Breast epithelium (tissue), 4 donors: ENCODE data around the gene WDR90. TPM values are rescaled to one million over a fixed set of nuclear protein-coding genes. Genes with fewer than 3 reads are reported as not detected.

Experiments
- DNase-seq, 2 donors: peaks; one replicate each; pipeline ENCODE4 v3.0.0-alpha.2; 2019; ENCODE audit warnings: low spot score in 2 of 2
- H3K27ac ChIP-seq, 2 donors: fragments of 200-600 bp; sonication (generic) in 1 of 2; one replicate each; pipeline ENCODE4 v1.5.1; 2016 to 2019; ENCODE audit warnings: mild to moderate bottlenecking in 1 of 2
- H3K27me3 ChIP-seq, 2 donors: fragments of 200-600 bp; sonication (generic) in 1 of 2; one replicate each; pipeline versions ENCODE4 v1.5.1 to v1.6.0; 2017 to 2019; ENCODE audit warnings: control low read depth in 1 of 2, mild to moderate bottlenecking in 1 of 2
- H3K36me3 ChIP-seq: fragments of 200-600 bp; one replicate; pipeline ENCODE4 v1.5.1; 2019
- H3K4me1 ChIP-seq, 2 donors: fragments of 200-600 bp; sonication (generic); one replicate each; pipeline ENCODE4 v1.5.1; 2016 to 2019; ENCODE audit warnings: control low read depth in 1 of 2
- H3K4me3 ChIP-seq, 3 donors: fragments of 200-600 bp; sonication (generic); 1 replicate in 2 of 3; 2 replicates in 1 of 3; pipeline ENCODE4 v1.5.1; 2016 to 2019; ENCODE audit warnings: mild to moderate bottlenecking in 3 of 3, moderate library complexity in 2 of 3
- H3K9me3 ChIP-seq, 2 donors: fragments of 200-600 bp; sonication (generic) in 1 of 2; one replicate each; pipeline ENCODE4 v1.5.1; 2016 to 2019; ENCODE audit warnings: control low read depth in 1 of 2
- POLR2A ChIP-seq: fragments of 450-650 bp; IDR thresholded peaks from one replicate; pipeline ENCODE4 v1.6.1; 2016; ENCODE audit warnings: antibody characterized with exemption, mild to moderate bottlenecking, moderate library complexity
- POLR2AphosphoS5 ChIP-seq, 3 donors: sonication (generic); formaldehyde crosslinking; IDR thresholded peaks; one replicate each; pipeline ENCODE4 v1.6.1; 2017; ENCODE audit warnings: antibody characterized with exemption in 3 of 3
- intact Hi-C: fragments of 100-400 bp; cut with DNase I; formaldehyde crosslinking; loops from one replicate; pipeline ENCODE4 v1.15.1; 2023; ENCODE audit warnings: low total_unique reads
- total RNA-seq, 3 donors: library from RNA; depleted of rRNA; stranded (reverse); fragments of >200 nt; gene quantifications; one replicate each; pipeline ENCODE4 v1.1.0, GENCODE V29; 2016
- TF ChIP-seq, protein P1 (sequence below), 3 donors: fragments of 450-650 bp; IDR thresholded peaks; one replicate each; pipeline ENCODE4 v1.5.1; 2016 to 2017; ENCODE audit warnings: antibody characterized with exemption in 3 of 3, mild to moderate bottlenecking in 3 of 3, moderate library complexity in 3 of 3

The WDR90 gene
- total RNA-seq, 3 donors from 2014 or later, result 9.6 to 26.9 (median 22.7) TPM

DNA sequence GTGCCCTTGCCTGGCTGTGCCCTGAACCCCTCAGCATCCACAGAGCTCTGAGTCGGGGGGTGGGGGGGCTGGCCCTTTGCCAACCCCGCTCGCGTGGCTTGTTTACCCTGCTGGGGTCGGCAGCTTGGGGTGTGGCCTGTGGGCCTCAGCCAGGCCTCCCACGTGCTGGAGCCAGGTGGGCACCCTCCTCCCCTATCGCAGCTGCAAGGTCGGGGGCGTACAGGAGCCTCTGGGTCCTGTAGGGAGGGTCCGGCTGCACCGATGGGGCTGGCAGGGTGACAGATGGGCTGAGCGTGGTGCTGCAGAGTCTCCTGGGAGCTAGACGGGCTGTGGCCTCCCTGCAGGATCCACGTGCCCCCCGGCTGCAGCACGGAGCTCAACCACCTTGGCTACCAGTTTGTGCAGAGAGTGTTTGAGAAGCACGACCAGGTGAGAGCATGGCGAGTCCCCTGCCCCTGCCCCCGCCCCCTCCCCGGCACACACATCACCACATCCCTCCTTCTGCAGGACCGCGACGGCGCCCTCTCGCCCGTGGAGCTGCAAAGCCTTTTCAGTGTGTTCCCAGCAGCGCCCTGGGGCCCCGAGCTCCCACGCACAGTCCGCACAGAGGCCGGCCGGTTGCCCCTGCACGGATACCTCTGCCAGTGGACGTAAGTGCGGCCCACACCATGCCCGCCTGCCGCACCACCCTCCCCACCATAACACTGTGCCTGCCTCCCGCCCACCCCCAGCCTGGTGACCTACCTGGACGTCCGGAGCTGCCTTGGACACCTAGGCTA is 22.4 kb downstream of the WDR90 start:
- no peak overlapping the region for H3K4me3 ChIP-seq
- no peak for DNase-seq
- no peak for TF ChIP-seq POLR2AphosphoS5 (IDR thresholded peaks at IDR 0.05)
- TF ChIP-seq, protein P1, sequence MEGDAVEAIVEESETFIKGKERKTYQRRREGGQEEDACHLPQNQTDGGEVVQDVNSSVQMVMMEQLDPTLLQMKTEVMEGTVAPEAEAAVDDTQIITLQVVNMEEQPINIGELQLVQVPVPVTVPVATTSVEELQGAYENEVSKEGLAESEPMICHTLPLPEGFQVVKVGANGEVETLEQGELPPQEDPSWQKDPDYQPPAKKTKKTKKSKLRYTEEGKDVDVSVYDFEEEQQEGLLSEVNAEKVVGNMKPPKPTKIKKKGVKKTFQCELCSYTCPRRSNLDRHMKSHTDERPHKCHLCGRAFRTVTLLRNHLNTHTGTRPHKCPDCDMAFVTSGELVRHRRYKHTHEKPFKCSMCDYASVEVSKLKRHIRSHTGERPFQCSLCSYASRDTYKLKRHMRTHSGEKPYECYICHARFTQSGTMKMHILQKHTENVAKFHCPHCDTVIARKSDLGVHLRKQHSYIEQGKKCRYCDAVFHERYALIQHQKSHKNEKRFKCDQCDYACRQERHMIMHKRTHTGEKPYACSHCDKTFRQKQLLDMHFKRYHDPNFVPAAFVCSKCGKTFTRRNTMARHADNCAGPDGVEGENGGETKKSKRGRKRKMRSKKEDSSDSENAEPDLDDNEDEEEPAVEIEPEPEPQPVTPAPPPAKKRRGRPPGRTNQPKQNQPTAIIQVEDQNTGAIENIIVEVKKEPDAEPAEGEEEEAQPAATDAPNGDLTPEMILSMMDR (IDR thresholded peaks at IDR 0.05), result no peak
- no peak for TF ChIP-seq POLR2A
- intact Hi-C loops, result no loop called here
- peaks cover 10% of the 10 kb centered on the region for H3K36me3 ChIP-seq
- no peak overlapping the region for H3K27ac ChIP-seq
- peaks cover 0 to 5% of the 10 kb centered on the region in 2 donors for H3K4me1 ChIP-seq
- no peaks in the 10 kb centered on the region for H3K27me3 ChIP-seq
- no peaks in the 10 kb centered on the region for H3K9me3 ChIP-seq

DNA sequence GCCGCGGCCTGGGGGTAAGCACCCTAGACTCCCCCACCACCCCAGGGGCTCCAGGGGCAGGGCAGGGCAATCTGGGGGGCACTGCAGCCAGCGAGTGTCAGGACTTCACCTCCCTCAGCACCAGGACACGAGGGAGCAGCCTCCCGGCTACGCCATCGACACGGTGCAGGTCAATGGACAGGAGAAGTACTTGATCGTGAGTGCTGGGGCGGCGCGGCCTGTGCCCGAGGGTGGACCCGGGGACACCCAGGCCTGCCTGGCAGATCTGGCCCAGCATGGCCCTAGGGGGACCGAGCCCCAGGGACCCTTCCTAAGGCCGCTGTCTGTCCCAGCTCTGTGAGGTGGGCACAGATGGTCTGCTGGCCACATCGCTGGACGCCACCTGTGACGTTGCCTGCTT is 23.2 kb downstream of the WDR90 start:
- H3K4me3 ChIP-seq, result no peak overlapping the region

DNA sequence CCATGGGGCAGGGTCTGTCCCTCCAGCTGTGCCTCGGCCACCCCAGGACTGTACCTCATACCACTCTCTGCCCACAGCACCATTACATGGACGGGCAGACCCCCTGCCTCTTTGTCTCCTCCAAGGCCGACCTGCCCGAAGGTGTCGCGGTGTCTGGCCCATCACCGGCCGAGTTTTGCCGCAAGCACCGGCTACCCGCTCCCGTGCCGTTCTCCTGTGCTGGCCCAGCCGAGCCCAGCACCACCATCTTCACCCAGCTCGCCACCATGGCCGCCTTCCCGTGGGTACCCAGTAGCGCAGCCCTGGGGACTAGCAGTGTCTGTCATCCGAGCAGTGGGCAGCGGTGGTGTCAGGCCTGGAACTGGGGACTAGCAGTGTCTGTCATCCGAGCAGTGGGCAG is 23.7 kb downstream of the WDR90 start:
- Histone ChIP-seq H3K9me3 (no peaks in the 10 kb centered on the region), H3K27me3 (no peaks in the 10 kb centered on the region), H3K36me3 (peaks cover 10% of the 10 kb centered on the region), H3K27ac (no peak overlapping the region), H3K4me1 (peaks cover 0 to 5% of the 10 kb centered on the region in 2 donors), H3K4me3 (no peak overlapping the region)
- TF ChIP-seq, protein P1 (IDR thresholded peaks at IDR 0.05), result no peak
- TF ChIP-seq POLR2AphosphoS5 (IDR thresholded peaks at IDR 0.05) (no peak), POLR2A (no peak)
- DNase-seq, result no peak
- intact Hi-C loops, result no loop called here

More for the DNA sequence above, 23.2 kb downstream of the WDR90 start:
- peaks cover 4 to 5% of the 10 kb centered on the region in 2 donors for H3K4me1 ChIP-seq
- no peaks in the 10 kb centered on the region for H3K27me3 ChIP-seq
- TF ChIP-seq, protein P1 (IDR thresholded peaks at IDR 0.05), result no peak
- TF ChIP-seq POLR2A, result no peak
- TF ChIP-seq POLR2AphosphoS5 (IDR thresholded peaks at IDR 0.05), result no peak
- peaks cover 10% of the 10 kb centered on the region for H3K36me3 ChIP-seq
- DNase-seq, result no peak
- intact Hi-C loops, result no loop called here
- H3K27ac ChIP-seq, result no peak overlapping the region
- no peaks in the 10 kb centered on the region for H3K9me3 ChIP-seq

DNA sequence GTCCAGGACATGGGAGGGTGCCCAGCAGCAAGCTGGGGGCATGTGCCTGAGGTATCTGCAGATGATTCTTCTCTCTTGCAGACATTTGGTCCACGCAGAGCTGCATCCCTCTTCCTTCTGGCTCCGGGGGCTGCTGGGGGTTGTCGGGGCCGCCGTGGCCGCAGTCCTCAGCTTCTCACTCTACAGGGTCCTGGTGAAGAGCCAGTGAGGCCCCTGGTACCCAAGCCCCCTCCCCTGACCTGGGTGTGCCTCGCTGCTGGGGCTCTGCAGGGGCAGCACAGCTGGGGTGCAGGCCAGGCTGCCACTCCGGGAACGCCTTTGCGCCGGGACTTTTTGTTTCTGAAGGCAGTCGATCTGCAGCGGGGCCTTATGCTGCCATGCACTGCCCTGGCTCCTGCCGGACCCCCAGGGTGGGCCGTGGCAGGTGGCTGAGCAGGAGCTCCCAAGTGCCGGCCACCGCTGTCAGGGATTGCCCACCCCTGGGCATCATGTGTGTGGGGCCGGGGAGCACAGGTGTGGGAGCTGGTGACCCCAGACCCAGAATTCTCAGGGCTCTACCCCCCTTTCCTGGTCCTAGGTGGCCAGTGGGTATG is 24.3 kb downstream of the WDR90 start:
- no peak for DNase-seq
- Histone ChIP-seq H3K4me3 (no peak overlapping the region), H3K27me3 (no peaks in the 10 kb centered on the region), H3K9me3 (no peaks in the 10 kb centered on the region), H3K4me1 (peaks cover 0 to 5% of the 10 kb centered on the region in 2 donors), H3K27ac (no peak overlapping the region), H3K36me3 (peaks cover 10% of the 10 kb centered on the region)
- TF ChIP-seq, protein P1 (IDR thresholded peaks at IDR 0.05), result no peak
- TF ChIP-seq POLR2AphosphoS5 (IDR thresholded peaks at IDR 0.05) (no peak), POLR2A (no peak)
- intact Hi-C loops, result no loop called here

DNA sequence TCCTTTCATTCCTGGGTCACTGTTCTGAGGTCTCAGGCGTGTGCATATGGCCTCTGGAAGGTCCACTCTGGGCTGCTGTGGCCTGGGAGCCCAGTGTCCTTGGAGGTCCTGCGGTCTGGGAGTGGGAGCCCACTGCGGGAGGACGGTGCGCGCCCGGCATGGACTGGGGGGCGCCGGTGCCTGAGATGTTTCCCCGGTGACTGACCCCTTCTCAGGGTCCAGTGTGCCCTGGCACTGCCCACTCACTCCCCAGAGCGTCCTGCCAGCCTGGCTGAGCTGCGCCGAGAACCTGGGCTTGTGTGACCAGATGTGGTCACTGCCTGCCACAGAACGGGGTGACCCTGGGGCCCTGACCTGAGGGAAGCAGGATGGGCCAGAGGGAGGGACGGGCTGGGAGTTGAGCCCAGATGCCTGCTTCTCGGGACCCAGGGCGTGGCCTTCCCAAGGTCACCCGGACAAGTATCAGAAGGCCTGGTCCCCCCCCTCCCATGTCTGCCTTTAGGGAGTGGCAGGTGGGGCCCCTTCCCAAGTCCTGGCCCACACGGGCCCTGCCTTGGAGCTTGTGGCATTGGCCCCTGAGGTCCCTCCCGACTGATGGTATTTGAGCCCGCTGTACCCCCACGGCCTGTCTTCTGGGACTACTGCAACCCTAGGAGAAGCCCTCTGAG is 25.2 kb downstream of the WDR90 start:
- Histone ChIP-seq H3K4me3 (no peak overlapping the region), H3K36me3 (peaks cover 10% of the 10 kb centered on the region), H3K27ac (no peak overlapping the region), H3K9me3 (no peaks in the 10 kb centered on the region), H3K27me3 (no peaks in the 10 kb centered on the region), H3K4me1 (peaks cover 0 to 9% of the 10 kb centered on the region in 2 donors)
- no peak for DNase-seq
- intact Hi-C loops, result no loop called here
- TF ChIP-seq, protein P1 (IDR thresholded peaks at IDR 0.05), result no peak
- TF ChIP-seq POLR2A, result no peak
- no peak for TF ChIP-seq POLR2AphosphoS5 (IDR thresholded peaks at IDR 0.05)
